Activated CD8-positive, alpha-beta memory T cell treated with anti-CD3 and anti-CD28 coated beads for 48 hours (primary cell): ENCODE measurements around the gene SCNN1A.
"Not testable (repeated sequence)": the region's sequence is repeated elsewhere in the genome, so short reads cannot be mapped to it uniquely, and the experiment has no call there.

Experiments used
- DNase-seq, 3 experiments: peaks; one replicate each; pipeline ENCODE4 v3.0.0-alpha.2; 2020; ENCODE audit warnings: low read depth in 2 of 3, low spot score in 2 of 3

SCNN1A gene

DNA sequence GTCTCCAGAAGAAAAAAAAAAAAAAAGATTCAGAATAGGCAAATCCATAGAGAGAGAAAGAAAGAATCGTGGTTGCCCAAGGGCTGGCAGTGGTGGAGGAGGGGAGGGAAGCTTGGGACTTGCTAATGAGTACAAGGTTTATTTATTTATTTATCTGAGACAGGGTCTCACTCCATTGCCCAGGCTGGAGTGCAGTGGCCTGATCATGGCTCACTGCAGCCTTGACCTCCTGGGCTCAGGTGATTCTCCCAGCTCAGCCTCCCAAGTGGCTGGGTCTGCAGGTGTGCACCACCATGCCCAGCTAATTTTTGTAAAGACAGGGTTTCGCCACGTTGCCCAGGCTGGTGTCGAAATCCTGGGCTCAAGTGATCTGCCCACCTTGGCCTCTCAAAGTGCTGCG lies 23.7 kb downstream of the SCNN1A start:
- no peak for DNase-seq

DNA sequence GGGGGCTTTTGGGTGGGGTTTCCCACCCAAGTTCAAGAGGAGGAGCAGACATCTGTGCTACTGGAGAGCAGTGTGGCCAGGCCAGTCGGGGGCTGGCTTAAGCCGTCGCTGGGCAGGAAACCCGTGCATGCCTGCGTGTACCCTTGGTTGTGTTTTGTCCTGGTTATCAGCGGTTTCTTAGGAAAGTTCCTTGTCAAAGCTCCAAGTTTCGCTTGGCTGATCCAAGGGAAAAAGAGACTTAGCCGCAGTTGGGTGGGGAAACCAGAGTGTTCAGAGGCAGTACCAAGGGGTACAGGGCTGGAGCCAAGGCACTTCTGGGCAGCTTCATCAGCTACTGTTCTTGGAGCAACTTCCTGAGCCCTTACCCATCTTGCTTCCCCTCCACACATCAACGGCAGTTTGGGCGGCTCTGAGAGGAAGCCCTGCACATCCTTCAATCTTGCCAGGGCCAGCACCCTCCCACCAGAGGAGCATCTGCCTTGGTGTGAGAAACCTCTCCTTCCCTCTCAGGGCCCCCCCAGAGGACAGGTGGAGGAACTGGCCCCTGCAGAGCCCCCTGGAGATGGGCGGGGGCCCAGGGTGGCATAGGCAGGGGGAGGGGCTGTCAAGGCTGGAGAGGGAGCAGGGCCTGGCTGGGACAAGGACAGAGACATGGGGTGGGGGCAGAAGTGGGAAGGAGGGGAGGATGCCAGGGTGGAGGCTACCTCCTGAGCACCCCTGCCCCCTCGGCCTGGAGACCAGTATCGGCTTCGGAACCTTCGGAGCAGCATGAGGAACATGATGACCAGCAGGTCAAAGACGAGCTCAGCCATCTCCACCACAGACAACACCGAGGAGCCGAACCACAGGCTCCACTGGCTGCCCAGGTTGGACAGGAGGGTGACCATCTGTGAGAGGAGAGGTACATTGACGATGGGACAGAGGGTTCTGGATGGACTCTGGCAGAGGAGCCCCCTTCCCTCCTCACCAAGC lies 27.7 kb downstream of the SCNN1A start:
- no peak for DNase-seq

DNA sequence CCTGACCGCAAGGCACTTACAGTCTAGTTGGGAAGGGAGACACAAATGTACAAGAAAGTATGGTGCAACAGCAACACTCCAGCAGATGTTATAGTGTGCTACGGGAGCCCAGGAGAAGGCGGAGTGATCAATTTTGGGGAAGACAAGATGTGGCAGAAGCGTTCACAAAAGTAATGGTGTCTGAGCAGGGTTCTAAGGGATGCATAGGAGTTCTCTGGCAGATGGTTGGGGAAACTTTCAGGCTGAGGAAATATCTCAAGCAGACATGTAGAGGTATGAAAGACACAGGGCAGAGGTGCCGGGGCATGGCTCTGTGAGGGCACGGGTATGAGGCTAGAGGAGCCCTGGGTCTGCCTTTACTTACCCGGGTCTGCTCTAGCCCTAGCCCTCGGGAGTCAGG lies 28.4 kb downstream of the SCNN1A start:
- no peak for DNase-seq

DNA sequence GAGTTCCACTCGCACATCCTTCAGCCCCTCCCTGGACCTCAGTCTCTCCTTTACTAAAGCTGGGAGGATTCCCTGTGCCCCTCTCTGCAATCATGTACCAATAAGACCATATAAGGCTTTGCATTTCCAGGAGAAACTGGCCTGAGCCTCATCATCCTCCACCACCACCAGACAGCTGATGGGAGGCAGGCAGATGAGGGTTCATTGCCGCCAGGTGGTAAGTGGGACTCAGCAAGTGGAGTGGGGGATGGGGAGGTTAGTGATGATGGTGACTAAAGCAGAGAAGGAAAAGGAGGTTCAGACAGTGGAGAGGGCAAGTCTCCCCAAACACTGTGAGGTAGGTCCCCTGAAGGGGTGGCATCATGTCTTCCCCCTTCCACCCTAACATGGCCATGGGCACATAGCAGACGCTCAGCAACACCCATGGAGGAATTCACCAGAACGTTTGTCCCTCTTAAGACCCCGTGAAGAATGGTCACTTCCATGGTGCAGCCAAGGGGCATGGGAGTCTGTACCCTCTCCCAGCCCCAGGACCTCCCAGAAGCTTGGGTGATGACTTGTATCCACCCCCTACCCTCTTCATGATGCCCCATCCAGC lies 29.0 kb downstream of the SCNN1A start:
- DNase-seq = no peak

DNA sequence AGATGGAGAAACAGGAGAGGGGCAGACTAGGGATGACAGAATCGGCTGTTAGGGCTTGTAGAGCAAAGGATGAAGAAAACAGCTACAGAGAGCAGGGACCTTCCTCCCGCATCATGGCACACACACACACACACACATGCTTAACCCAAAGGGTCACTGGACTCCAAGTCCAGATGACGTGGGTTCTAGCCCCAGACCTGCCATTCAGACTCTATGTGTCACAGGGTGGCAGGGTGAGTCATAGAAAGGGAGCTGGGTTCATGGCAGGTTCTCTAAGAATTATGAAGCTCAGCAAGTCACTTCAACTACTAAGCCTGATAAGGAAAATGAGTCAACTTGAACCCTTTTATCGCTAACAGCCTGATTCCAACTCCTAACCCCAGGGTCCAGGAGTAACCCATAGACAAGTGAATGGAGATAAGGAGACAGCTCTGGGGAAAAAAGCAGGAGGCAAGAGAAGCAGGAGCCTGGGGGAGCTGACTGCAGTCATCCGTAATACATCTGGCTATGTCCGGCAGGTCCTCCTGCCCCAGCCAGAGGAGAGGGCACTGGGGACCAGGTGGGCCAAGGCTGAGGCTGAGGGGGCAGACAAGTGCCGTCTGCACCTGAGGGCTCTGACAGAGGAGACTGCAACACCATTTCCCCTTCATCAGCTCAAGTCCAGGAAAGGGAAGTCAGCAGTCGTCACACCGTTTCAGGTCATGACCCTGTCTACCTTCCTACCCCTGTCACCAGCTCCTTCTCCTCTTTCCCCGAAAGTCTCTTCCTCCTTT lies 29.9 kb downstream of the SCNN1A start:
- DNase-seq = no peak

DNA sequence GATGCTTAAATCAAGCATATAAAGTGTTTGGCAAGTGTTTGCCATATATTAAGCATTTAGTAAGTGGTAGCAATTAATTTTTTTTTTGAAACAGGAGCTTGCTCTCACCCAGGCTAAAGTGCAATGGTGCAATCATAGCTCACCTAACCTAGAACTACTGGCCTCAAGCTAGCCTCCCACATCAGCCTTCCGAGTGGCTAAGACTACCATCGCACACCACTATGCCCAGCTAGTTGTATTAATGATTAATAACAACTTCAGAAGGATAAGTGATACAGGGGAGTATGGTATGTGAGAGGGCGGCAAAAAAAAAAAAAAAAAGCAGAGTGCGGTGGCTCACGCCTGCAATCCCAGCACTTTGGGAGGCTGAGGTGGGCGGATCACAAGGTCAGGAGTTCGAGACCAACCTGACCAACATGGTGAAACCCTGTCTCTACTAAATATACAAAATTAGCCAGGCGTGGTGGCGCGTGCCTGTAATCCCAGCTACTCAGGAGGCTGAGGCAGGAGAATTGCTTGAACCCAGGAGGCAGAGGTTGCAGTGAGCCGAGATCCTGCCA lies 31.2 kb downstream of the SCNN1A start:
- DNase-seq = not testable (repeated sequence)

DNA sequence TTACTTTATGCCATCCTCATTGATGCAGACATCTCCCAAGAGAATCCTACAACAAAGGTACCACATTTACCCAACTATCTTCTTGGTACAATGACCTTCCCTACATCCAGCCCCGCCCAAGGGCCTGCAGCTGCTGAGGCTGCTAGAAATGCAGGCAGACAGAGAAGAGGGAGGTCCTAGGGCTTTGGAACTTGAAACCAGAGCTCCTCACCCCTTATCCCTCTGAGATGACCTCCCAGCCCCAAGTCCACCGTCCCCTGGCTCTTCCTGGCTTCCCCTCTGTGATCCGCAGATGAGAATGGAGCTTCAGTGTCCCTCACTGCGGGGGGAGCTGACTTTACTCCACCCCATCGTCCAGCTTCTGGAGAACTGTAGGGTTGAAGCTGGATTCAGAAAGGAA lies 31.8 kb downstream of the SCNN1A start:
- no peak for DNase-seq

DNA sequence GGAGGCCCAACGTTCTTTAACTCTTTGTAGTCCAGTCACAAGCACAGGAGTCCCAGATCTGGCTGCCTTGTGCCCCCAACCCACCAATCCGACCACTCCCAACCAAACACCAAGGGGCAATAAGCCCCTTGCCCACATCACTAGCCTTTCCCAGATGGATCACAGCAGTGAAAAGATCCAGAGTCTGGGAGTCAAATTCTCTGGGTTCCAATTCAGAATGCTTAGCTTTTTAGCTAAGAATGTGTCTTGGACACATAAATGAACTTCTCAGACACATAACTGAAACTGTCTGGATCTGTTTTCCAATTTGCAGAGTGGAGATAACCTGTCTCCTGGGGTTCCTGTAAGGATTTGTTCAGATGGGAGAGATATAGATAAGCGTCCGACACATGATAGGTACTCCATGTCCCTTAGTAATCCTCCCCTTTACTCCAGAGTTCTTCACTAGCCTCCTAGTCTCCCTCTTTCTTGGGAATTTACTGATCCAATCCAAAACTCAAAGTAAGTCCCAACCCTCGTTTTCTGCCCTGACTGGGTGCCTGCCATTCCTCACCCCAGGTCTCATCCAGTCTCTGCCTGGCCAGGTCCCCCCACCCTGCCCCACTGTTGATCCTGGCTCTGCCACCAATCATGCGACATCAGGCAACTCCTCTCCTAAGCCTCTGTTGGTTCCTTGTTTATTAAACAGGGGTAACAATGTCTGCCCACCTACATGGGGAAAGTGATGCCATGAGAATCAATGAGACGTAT lies 33.0 kb downstream of the SCNN1A start:
- DNase-seq = no peak

DNA sequence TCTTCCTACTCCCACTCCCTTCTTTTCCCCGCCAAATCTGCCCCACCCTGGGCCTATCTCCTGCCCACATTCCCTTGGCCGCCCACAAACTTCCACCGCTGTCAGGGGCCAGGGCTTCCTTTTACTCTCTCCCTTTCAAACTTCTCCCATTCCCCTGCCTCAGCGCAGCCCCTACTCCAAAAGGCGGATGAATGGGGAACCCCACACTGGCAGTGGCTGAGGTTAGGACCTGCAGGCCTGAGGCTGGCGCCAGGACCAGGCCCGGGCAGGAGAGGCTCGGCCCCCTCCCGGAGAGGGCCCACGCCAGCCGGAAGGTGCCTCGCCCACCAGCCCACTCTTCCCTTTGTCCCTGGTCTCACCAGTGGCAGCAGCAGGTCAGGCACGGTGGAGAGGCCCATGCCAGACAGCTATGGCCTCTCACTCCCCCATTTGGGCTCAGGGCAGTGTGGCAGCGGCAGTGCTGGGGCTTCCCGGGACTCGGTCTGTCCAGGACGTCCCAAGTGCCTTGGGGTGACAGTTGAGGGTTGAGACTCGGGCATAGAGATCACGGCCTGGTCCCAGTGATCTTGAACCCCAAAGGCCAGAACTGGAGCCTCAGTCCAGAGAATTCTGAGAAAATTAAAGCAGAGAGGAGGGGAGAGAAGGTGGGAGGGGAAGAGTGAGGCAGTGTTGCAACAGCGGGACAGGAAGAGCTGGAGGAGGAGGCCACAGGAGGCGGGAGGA lies 33.8 kb downstream of the SCNN1A start, which contains the start of gene TNFRSF1A:
Gene TNFRSF1A, minus strand, starts transcription at position 660 of the 723 bp plus-strand sequence. Its CDS starts 262 bp downstream, at position 398.
- DNase-seq = no peak

DNA sequence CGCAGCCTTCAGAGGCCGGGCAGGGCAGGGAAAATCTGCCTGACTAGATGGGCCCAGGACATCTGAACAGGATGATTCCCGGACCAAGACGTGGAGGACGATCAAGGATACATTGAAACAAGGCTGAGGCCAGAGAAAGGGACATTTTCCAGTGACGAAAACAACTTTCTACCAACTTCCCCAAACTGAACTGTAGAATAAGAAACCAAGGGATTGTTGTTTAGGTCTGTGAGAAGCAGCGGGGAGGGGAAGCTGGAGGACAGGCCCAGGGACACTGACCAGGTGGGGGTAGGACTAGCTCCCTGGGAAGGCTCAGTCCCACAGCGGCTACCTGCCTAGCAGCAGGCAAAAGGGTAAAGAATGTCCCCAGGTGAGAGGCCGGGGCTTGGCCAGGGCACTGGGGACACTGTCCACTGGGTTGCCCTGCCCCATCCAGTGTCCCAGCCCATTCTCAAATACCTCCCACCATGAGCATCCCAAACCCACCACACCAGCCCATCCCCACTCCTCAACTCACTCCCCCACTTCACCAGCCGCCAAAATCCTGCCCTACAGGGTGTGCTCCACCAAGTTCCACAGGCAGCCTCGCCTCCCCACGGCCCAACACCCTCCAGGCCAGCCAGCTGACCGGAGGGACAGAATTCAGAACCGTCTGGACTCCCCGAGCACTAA lies 34.5 kb downstream of the SCNN1A start:
- no peak for DNase-seq

DNA sequence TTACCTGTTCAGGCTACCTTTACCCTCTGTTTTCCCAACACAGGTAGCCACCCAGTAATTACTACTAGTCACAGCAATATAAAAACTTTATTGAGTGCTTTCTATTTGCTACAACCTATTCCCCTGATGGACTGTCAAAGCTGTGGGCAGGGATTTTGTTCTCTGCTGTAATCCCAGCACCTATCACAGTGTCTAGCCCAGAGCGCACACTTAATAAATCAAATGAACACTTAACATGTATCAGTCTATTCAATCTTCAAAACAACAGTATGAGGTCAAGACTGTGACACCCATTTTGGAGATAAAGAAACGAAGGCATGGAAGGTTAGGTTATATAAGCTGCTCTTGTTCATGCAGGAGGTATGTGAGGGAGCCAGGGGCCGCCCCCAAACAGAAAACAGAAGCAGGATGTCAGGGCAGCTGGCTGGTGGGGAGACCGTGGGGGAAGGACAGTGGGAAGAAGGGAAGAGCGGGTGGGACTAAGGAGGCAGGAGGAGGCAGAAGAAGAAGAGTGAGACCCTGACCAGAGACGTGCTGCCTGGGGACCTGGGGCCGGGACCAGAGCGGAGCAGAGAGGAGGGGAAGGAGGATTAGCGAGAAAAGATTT lies 35.2 kb downstream of the SCNN1A start:
- DNase-seq = no peak

DNA sequence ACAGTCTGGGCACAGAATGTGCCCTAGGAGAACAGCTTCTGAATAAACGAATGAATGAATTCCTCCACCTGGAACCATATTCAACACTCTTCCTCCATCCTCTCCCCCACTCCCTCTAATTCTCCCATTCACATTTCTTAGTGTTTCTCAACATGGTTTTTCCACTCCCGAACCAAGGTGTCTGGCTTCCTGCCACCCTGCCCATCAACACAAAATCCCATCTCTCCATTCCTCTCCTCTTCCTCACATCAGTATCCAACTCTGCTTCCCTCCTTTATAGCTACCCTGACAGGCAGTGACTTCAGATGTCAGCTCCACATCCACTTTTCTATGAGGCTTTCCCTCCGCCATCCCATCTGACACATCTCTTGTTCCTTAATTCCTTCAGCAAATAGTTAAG lies 36.4 kb downstream of the SCNN1A start:
- DNase-seq = no peak

DNA sequence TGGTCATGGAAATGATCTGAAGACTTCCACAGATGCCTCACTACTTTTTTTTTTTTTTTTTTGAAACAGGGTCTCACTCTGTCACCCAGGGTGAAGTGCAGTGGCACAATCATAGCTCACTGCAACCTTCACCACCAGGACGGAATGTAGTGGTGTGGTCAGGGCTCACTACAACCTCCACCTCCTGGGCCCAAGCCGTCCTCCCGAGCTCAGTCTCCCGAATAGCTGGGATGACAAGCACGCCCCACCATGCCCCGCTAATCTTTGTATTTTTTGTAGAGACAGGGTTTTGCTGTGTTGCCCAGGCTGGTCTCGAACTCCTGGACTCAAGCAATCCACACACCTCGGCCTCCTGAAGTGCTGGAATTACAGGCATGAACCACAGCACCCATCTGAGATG lies 36.8 kb downstream of the SCNN1A start:
- not testable (repeated sequence) for DNase-seq

DNA sequence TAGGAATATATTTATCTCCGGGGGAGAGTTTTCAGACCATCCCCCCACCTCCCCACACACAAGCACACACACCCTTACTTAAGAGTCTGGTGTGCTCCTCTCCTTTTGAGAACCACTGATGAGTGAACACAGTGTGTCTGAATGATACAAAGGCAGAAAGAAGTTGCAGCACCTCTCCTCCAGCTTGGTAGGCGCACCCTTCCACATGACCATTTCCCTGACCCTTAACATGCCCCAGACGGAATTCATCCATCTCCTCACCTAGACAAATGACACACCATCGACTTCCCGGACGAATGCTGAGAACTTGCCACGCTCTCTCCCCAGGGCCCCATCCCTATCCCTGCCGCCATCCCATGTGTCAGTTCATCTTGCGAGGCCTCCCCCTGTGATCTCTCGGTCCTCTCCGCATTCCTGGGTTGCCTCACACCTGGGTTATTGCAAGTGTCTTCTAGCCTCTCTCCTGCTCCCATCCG lies 37.4 kb downstream of the SCNN1A start:
- DNase-seq = no peak

DNA sequence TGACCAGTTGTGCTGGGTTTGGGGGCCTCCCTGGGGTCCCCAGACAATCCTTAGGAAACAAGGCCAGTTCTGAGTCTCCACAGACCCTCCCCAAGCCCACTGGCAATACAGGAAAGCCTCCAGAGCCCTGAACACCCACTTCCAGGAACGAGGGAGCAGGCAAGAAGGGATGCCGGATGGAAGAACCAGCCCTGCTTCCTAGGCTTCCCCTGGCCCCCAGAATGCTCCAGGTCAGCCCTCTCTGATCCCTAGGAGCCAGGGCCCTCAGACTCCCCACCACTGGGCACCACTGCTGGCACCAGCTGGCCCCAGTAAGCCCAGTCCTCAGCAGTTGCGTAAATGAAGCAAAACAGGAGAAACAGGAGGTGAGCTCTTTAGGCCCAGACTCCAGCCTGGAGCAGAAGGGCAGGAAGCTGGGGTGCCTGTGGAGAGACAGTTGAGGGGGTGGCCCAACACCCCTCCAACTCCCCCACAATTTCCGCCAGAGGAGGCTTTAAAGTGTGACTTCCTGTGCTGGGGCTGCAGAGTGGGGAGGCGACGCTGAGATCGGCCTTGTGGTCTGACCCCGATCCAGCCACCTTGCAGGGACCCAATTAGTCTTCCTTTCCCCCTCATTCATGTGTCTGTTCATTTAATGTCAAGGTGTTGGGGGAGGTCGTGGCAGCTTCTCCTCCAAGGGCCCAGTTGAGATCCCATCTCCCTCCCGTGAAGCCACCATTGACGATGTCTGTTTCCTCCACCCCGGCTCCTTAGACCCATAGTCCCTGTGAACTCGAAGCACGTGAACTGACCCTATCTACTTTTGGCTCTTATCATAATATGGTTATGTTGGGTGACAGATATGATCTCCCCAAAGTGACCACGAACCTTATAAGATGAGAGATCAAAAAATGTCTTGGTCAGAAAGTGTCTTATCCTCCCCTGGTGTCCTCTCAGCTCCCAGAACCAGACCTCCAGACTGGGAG lies 38.2 kb downstream of the SCNN1A start:
- DNase-seq = no peak

DNA sequence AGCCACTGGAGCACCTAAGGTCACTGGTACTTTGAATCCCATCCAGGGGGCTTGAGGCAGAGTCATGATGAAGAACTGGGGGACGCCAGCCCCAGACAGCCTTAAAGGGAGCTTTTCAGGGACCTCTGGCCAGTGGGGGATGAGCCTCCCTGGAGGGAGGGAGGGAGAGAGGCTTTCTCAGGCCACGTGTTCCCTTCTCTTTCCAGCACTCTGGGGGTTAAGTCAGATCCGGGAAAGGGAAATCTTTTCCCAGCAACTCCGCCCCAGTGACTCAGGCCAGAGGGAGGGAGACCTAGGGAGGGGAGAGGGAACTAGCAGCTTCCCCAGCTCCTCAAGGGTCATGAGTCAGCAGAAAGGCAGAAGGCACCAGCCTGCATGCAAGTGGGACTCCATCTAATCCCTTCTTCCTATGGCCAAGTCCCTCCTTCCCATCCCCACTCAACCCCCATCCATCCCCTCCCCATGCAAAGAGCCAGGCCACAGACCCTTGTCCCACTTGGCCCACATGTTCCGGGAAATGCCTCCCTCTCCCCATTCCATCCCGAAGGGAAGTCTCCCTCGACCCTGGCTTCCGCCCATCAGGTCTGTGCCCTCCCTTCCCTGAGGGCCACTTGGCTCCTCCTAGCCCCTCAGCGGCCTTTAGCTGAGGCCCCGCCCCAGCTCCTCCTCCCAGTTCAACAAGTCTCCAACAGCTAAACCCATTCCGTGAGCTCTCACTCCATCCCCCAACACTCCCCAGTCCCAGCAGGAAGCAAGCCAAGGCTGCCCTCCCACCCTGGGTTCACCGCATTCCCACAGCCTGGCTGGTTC lies 39.1 kb downstream of the SCNN1A start:
- no peak for DNase-seq
